Measurements from ENCODE around the gene MAP3K10. TPM values are rescaled to one million over a fixed set of nuclear protein-coding genes. Genes with fewer than 3 reads are reported as not detected.

Gene MAP3K10
- total and polyA plus RNA-seq, 4 donors, result 7.0 to 28.8 (median 20.5) TPM

DNA sequence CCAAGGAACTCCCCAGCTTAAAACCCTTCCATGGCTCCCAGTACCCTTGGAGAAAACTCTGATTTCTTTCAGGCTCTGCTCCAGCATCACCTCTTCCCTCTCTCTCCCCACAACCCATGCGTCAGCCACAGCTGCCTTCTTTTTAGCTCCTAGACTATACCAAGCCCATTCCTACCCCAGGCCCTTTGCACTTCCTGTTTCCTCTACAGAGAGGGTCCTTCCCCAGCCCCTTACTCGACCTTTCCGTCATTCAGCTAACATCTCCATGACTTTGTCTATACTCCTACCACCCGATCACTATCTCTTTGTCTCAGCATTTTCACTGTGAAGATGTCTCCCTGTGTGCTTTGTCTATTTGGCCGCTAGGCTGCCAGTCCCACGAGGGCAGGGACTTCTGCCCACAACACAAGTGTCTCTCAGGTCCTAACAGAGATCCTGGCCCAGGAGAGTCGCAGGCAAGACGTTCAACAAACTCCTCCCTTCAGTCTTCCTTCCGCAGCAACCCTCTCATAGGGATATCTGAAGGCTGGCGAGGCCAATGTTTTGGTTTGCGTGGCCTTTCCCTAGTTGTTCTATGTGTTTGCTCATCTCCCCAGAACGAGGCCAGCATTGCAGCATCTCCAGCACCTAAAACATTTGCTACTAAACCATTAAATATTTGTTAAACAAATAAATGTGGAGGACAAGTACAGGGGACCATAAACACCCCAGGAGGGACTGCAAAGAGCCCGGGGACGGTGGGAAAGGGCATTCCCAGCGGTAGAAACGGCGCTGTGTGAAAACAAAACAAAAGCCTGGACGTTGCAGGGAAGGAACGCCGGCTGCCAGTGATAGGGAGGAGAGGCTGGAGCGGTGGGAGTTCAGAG lies 34.4 kb downstream of the MAP3K10 start:
- H3K27me3 ChIP-seq (ENCODE audit: control insufficient read depth in 1 of 2, insufficient read depth in 2 of 2, low read length in 1 of 2), result no peaks in the 10 kb centered on the region
- H3K9me3 ChIP-seq (ENCODE audit: control insufficient read depth, low read length), result no peaks in the 10 kb centered on the region
- no peaks in the 10 kb centered on the region for H3K36me3 ChIP-seq (ENCODE audit: control insufficient read depth in 1 of 2, insufficient read depth in 2 of 2, low read length in 1 of 2)
- intact Hi-C loops (cut with DNase I), result no loop called here
- DNase-seq (no peak), ATAC-seq (ENCODE audit: low FRiP score) (no peak)
- no peak overlapping the region for H3K27ac ChIP-seq (ENCODE audit: low read depth in 1 of 2, low read length in 2 of 2)
- WGBS, 2 donors, result 20 to 22% methylated on average over 21 of the region's 21 CpGs
- no peak overlapping the region for H3K4me3 ChIP-seq (ENCODE audit: low read length in 2 of 2)
- H3K4me1 ChIP-seq (ENCODE audit: control insufficient read depth in 1 of 2, insufficient read depth in 2 of 2, low read length in 2 of 2), result no peaks in the 10 kb centered on the region

GRCh38 chr19:40228346-40228745 lies 37.1 kb downstream of the MAP3K10 start:
- 66 to 71% methylated on average over 10 of the region's 10 CpGs for whole genome bisulfite sequencing, 2 donors
- Histone ChIP-seq H3K36me3 (ENCODE audit: control insufficient read depth in 1 of 2, insufficient read depth in 2 of 2, low read length in 1 of 2) (no peaks in the 10 kb centered on the region), H3K9me3 (ENCODE audit: control insufficient read depth, low read length) (no peaks in the 10 kb centered on the region), H3K27ac (ENCODE audit: low read depth in 1 of 2, low read length in 2 of 2) (no peak overlapping the region), H3K4me1 (ENCODE audit: control insufficient read depth in 1 of 2, insufficient read depth in 2 of 2, low read length in 2 of 2) (no peaks in the 10 kb centered on the region), H3K27me3 (ENCODE audit: control insufficient read depth in 1 of 2, insufficient read depth in 2 of 2, low read length in 1 of 2) (no peaks in the 10 kb centered on the region), H3K4me3 (ENCODE audit: low read length in 2 of 2) (no peak overlapping the region)
- ATAC-seq (ENCODE audit: low FRiP score) (no peak), DNase-seq (no peak)
- intact Hi-C loops (cut with DNase I), result no loop called here

- intact Hi-C loops (cut with DNase I), result no loop called here
- DNase-seq, result no peak
- WGBS, 2 donors, result 85 to 89% methylated on average over 5 of the region's 5 CpGs
- H3K4me1 ChIP-seq (ENCODE audit: control insufficient read depth in 1 of 2, insufficient read depth in 2 of 2, low read length in 2 of 2), result no peaks in the 10 kb centered on the region
- H3K27me3 ChIP-seq (ENCODE audit: control insufficient read depth in 1 of 2, insufficient read depth in 2 of 2, low read length in 1 of 2), result no peaks in the 10 kb centered on the region
- H3K9me3 ChIP-seq (ENCODE audit: control insufficient read depth, low read length), result no peaks in the 10 kb centered on the region
- H3K36me3 ChIP-seq (ENCODE audit: control insufficient read depth in 1 of 2, insufficient read depth in 2 of 2, low read length in 1 of 2), result no peaks in the 10 kb centered on the region
- H3K4me3 ChIP-seq (ENCODE audit: low read length in 2 of 2), result no peak overlapping the region
- ATAC-seq (ENCODE audit: low FRiP score), result no peak
- no peak overlapping the region for H3K27ac ChIP-seq (ENCODE audit: low read depth in 1 of 2, low read length in 2 of 2)
Measured at GRCh38 chr19:40228863-40229262, 37.6 kb downstream of the MAP3K10 start.

GRCh38 chr19:40229484-40229883 lies 38.3 kb downstream of the MAP3K10 start:
- Histone ChIP-seq H3K4me3 (ENCODE audit: low read length in 2 of 2) (no peak overlapping the region), H3K4me1 (ENCODE audit: control insufficient read depth in 1 of 2, insufficient read depth in 2 of 2, low read length in 2 of 2) (no peaks in the 10 kb centered on the region), H3K27ac (ENCODE audit: low read depth in 1 of 2, low read length in 2 of 2) (no peak overlapping the region), H3K36me3 (ENCODE audit: control insufficient read depth in 1 of 2, insufficient read depth in 2 of 2, low read length in 1 of 2) (no peaks in the 10 kb centered on the region), H3K27me3 (ENCODE audit: control insufficient read depth in 1 of 2, insufficient read depth in 2 of 2, low read length in 1 of 2) (no peaks in the 10 kb centered on the region), H3K9me3 (ENCODE audit: control insufficient read depth, low read length) (no peaks in the 10 kb centered on the region)
- intact Hi-C loops (cut with DNase I), result no loop called here
- WGBS, 2 donors, result 16 to 20% methylated on average over 3 of the region's 3 CpGs
- no peak for ATAC-seq (ENCODE audit: low FRiP score)
- no peak for DNase-seq

DNA sequence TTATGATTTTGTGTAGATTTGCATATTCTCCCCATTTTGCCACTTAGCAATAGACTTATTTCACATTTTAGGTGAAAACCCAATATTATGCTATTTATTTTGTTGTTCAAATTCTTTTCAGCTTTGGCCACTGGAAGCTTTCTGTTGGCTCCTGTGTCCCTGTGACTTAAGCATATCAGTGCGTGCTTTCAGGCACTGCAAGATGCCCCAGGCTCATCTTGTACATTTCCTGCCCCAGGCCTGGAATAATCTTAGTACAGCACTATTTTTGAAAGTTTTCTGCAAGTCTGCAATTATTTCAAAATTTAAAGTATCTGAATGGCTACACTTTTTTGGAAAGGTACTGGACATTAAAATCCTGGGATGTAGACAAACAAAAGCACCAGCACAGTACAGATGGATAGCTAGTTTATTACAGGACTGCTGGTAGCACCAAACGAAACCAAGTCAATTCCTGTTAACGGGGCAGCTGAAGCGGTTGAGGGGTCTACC lies 38.7 kb downstream of the MAP3K10 start:
- no peak overlapping the region for H3K4me3 ChIP-seq (ENCODE audit: low read length in 2 of 2)
- 58 to 61% methylated on average over 4 of the region's 4 CpGs for WGBS, 2 donors
- DNase-seq, result no peak

GRCh38 chr19:40231057-40231456 lies 39.8 kb downstream of the MAP3K10 start:
- intact Hi-C loops (cut with DNase I), result no loop called here
- Histone ChIP-seq H3K27ac (ENCODE audit: low read depth in 1 of 2, low read length in 2 of 2) (no peak overlapping the region), H3K4me1 (ENCODE audit: control insufficient read depth in 1 of 2, insufficient read depth in 2 of 2, low read length in 2 of 2) (no peaks in the 10 kb centered on the region), H3K36me3 (ENCODE audit: control insufficient read depth in 1 of 2, insufficient read depth in 2 of 2, low read length in 1 of 2) (peaks cover 0 to 2% of the 10 kb centered on the region in 2 donors), H3K4me3 (ENCODE audit: low read length in 2 of 2) (no peak overlapping the region), H3K9me3 (ENCODE audit: control insufficient read depth, low read length) (no peaks in the 10 kb centered on the region), H3K27me3 (ENCODE audit: control insufficient read depth in 1 of 2, insufficient read depth in 2 of 2, low read length in 1 of 2) (no peaks in the 10 kb centered on the region)
- no peak for DNase-seq
- no peak for ATAC-seq (ENCODE audit: low FRiP score)
- 77 to 83% methylated on average over 6 of the region's 6 CpGs for WGBS, 2 donors

More for the DNA sequence above, 38.7 kb downstream of the MAP3K10 start:
- intact Hi-C loops (cut with DNase I), result no loop called here
- Histone ChIP-seq H3K27ac (ENCODE audit: low read depth in 1 of 2, low read length in 2 of 2) (no peak overlapping the region), H3K4me1 (ENCODE audit: control insufficient read depth in 1 of 2, insufficient read depth in 2 of 2, low read length in 2 of 2) (no peaks in the 10 kb centered on the region), H3K9me3 (ENCODE audit: control insufficient read depth, low read length) (no peaks in the 10 kb centered on the region), H3K36me3 (ENCODE audit: control insufficient read depth in 1 of 2, insufficient read depth in 2 of 2, low read length in 1 of 2) (no peaks in the 10 kb centered on the region), H3K27me3 (ENCODE audit: control insufficient read depth in 1 of 2, insufficient read depth in 2 of 2, low read length in 1 of 2) (no peaks in the 10 kb centered on the region)
- no peak for ATAC-seq (ENCODE audit: low FRiP score)

GRCh38 chr19:40231544-40232424 lies 40.6 kb downstream of the MAP3K10 start:
- H3K9me3 ChIP-seq (ENCODE audit: control insufficient read depth, low read length), result no peaks in the 10 kb centered on the region
- intact Hi-C loops (cut with DNase I), result no loop called here
- no peaks in the 10 kb centered on the region for H3K27me3 ChIP-seq (ENCODE audit: control insufficient read depth in 1 of 2, insufficient read depth in 2 of 2, low read length in 1 of 2)
- WGBS, 2 donors, result 55 to 62% methylated on average over 16 of the region's 16 CpGs
- no peaks in the 10 kb centered on the region for H3K4me1 ChIP-seq (ENCODE audit: control insufficient read depth in 1 of 2, insufficient read depth in 2 of 2, low read length in 2 of 2)
- H3K4me3 ChIP-seq (ENCODE audit: low read length in 2 of 2), result no peak overlapping the region
- DNase-seq (no peak), ATAC-seq (ENCODE audit: low FRiP score) (no peak)
- peaks cover 0 to 2% of the 10 kb centered on the region in 2 donors for H3K36me3 ChIP-seq (ENCODE audit: control insufficient read depth in 1 of 2, insufficient read depth in 2 of 2, low read length in 1 of 2)
- H3K27ac ChIP-seq (ENCODE audit: low read depth in 1 of 2, low read length in 2 of 2), result no peak overlapping the region

- DNase-seq, result no peak
- 72 to 78% methylated on average over 12 of the region's 12 CpGs for WGBS, 2 donors
- Histone ChIP-seq H3K9me3 (ENCODE audit: control insufficient read depth, low read length) (no peaks in the 10 kb centered on the region), H3K4me1 (ENCODE audit: control insufficient read depth in 1 of 2, insufficient read depth in 2 of 2, low read length in 2 of 2) (no peaks in the 10 kb centered on the region), H3K27ac (ENCODE audit: low read depth in 1 of 2, low read length in 2 of 2) (no peak overlapping the region), H3K4me3 (ENCODE audit: low read length in 2 of 2) (no peak overlapping the region), H3K36me3 (ENCODE audit: control insufficient read depth in 1 of 2, insufficient read depth in 2 of 2, low read length in 1 of 2) (peaks cover 0 to 2% of the 10 kb centered on the region in 2 donors), H3K27me3 (ENCODE audit: control insufficient read depth in 1 of 2, insufficient read depth in 2 of 2, low read length in 1 of 2) (no peaks in the 10 kb centered on the region)
- intact Hi-C loops (cut with DNase I), result no loop called here
- ATAC-seq (ENCODE audit: low FRiP score), result peak; percentile 34
Measured at GRCh38 chr19:40232479-40232878, 41.3 kb downstream of the MAP3K10 start.
